HPDE6-E6E7 (cell line): ENCODE data around the gene FXYD1.
A peak's percentile ranks its signal among the peaks of the same experiment; 100 is the strongest.

Source experiments
- DNase-seq: peaks from one replicate; pipeline ENCODE4 v3.0.0; 2011; ENCODE audit warnings: missing footprints; ENCODE audit errors: extremely low spot score

FXYD1 gene

DNA sequence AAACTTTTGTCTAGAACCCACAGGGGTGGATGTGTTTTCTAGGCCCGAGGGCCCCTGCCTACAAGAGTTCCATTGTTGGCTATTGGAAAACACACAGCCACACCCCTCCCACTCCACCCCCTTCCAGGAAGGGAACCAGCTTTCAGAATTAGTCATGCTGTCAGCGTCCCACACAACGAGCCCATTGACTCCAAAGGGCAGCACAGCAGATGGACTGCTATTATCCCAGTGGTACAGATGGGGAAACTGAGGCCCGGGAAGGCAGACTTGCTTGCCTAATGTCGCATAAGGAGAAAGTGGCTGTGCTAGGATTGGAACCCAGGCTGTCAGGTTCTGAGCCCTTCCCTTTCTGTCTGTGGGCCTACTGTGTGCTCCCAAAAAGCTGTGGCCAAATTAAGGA, 31.1 kb upstream of the FXYD1 start:
- peak; percentile 83 for DNase-seq

DNA sequence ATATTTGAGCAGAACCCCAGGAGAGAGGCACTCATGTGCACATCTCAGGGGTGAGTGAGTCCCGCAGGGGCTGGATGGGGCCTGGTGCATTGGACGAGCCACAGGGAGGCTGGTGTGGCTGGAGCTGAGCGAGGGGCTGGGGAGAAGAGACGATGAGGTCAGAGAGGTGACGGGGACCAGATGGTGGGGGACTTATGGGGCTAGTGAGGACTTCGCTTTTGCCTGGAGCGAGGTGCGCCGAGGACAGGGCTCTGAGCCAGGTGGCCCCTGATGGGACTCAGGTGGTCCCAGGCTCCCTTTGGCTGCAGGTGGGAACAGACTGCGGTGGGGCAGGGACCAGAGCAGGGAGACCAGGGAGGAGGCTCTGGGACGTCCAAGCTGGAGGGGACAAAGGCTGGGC, 29.9 kb upstream of the FXYD1 start:
- DNase-seq, result no peak

DNA sequence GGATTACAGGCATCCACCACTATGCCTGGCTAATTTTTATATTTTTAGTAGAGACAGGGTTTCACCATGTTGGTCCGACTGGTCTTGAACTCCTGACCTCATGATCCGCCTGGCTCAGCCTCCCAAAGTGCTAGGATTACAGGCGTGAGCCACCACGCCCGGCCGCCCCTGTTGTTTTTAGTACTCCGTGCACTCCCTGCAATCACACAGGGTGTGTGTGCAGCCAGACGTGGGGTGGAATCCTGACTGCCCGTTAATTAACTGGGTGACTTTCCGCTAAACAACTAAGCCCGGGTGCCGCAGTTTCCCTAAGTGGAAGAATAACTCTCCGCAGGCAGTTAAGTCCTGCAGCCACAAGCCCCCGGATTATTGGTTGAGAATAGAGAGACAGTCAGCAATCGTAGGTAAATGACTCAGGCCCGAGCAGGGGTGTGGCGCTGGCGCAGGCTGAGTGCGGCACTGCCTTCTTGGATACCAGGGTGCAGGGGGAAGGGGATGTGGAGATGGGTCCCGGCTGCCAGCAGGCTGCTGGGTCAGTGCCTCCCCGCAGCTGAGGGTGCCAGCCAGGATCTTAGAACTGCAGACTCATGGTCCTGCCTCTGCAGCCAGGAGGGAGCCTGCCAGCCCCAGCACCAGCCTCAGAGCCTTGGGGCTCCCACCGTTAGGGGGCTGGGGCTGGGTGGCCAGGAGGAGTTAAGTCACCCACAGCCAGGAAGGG, 29.1 kb upstream of the FXYD1 start:
- DNase-seq, result peak; percentile 67

DNA sequence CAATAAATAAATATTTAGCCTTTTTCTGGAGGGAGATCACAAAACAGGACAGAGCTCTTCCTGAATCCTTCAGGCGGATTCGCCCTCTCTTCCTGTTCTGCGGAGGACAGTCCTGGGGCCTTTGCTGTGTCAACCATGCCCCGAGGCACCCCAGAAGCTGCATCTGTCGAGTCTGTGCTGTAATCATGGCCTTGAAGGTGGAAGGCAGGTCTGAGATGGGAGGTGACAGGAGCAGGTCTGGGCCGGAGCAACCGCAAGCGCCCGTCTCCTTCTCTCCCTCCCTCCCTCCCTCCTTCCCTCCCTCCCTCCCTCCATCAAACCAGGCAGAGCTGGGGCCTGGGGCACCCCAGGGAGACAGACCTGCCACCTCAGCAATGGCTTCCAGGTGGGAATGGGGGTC, 27.6 kb upstream of the FXYD1 start:
- DNase-seq, result no peak

DNA sequence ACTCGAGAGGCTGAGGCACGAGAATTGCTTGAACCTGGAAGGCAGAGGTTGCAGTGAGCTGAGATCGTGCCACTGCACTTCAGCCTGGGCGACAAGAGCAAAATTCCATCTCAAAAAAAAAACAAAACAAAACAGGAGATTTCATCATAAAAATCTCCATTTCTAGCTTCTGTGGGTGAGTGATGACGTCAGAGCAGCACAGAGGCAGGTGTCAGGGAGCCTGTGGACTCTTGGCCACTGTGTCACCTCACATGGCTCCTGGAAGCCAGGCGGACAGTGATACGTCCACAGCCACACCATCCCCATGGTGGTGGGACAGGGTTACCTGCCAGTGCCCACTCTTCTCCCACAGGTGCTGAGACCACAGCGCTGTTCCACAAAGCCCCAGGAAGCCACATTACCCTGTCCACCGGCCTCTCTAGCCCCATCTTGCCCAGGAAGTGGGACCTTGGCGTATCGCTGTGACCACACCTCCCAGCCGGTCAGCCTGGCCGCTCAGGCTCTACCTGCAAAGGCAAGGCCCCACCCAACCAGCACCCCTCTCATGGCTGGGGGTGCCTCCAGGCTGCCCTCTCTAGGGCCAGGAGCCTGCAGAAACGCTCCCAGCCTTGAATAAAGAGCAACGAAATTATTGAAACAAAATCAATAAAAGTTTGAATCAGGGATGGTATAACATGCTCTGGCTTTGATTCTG, 25.5 kb upstream of the FXYD1 start:
- DNase-seq, result no peak

DNA sequence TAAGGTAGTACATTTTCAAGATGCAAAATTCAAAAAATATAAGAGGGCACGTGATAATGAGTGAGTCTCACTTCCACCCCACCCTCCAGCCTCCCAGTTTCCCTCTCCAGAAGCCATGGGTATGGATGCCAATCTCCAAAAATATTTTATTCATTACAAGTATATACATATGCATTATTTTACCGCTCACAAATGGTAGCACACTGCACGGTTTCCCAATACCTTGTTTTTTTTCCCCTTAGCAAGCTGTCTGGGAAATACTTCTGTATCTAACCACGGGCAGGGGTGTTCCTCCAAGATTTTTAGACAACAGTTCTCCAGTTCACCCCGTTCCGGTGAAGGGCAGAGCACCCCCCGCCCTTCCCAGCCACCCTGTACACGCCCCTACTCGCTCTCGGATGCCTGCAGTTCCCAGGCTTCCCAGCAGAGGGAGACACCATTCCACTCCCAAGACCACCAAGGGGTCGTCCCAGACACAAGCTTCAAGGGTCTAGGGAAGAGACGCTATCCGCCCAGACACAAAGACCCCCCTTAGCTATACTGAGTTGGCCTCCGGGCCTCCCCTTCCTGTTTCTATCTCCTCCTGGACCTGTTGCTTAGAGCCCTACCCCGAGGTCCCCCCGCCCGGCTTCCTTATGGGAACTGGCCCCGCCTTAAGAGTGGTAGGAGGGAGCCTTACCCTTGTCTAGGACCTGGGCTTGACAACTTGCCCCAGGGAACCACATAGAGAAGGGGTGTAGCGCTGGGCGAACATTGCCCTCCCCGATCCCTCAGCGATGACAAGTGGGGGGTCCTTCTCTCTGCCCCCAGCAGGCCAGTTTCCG, 24.1 kb upstream of the FXYD1 start:
- peak; percentile 71 for DNase-seq

DNA sequence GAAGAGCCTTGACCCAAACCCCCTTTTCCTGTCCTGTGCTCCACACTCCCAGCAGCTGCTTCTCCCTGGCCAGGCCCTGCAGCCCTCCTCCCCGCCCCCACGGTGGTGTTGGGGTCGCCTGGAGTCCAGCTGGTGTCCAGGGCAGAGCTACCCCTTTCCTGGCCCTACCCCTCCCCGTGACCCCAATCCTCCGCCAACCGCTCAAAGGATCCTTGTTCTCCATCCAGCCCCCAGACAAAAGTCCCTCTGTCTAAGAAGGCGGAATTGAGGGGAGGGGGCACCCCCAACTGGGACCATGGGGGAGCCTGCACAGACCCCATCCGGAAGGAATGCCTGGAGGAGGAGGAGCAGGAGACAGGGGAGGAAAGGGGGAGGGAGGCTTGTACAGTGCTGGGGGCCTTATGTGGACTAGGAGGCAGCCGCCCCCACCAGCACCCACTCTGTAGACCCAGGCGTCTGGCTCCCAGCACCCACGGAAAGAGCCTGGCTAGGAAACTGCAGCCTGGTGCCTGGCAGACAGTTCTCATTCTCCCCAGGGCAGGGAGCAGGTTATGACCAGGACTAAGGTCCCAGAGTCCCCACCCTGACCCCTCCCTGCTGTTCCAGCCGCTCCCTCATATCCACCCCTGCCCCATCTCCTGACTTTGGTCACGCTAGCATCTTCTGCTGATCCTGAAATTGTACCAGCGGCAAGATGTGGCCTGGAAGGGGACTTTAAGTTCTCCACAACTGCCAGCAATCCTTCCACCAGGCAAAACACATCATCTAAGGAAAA, 23.3 kb upstream of the FXYD1 start, which contains the start of gene FXYD3:
Gene FXYD3 (plus strand): TSS at position 647 of the 775 bp plus-strand sequence. CDS start 3,554 bp downstream, outside the sequence.
- DNase-seq, result no peak

DNA sequence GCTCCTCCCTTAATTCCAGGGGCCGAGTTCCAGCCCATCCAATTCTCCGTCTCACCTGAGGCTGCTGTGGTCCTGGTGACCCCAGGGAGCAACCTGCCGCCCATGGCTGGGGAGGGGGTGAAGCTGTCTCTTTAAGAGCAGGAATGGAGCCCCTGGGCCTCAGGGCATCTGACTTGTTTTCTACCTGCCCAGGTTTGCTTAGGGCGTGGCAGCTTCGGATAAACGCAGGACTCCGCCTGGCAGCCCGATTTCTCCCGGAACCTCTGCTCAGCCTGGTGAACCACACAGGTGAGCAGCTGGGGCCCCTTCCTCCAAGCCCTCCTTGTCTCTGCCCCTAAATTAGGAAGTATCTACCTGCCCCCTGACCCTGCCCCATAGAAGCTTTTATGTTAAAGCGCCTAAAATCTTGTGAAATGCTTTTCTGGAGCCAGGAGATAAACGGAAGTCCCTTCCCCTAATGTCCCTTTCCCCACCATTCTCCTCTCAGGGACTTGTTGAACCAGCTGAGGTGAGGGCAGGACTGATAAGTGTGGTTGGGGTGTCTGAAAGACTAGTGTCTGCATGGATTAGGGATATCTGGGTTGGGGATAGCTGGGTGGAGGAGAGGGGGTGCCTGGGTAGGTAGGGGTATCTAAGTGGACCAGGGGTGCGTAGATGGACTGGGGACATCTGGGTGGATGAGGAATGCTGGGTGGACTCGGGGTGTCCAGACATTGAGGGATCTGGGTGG, 22.4 kb upstream of the FXYD1 start:
- DNase-seq, result peak; percentile 58

DNA sequence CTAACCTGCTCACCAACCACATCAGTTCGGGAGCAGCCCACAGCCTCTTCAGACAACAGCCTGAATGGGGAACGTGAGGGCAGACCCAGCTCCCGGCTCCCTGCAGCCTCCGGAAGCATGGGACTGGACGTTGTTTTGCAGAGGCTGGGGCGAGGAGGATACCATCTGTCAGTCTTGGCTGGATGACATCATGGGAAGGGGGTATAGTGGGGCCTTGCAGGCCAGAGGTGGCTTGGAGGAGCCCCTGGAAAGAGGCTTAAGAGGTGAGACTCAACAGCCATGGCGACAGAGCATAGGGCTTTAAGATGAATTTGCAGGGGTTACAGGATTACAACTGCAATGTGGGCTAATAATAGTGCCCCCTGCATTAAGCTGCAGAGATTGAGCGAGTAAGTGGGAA, 21.5 kb upstream of the FXYD1 start:
- no peak for DNase-seq

DNA sequence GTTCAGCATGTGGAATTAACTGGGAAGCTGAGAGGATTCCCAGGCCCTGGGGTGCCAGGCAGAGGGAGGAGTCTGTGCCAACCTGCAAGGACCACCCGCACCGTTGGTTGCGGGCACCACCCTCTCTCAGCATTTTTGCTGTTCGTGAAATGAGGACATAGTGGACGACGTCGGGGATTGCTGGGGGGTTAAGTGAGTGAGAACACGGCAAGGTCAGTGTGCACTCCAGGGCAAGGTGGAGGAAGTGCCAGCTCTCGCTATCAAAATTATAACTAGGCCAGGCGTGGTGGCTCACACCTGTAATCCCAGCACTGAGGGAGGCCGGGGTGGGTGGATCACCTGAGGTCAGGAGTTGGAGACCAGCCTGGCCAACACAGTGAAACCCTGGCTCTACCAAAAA, 20.8 kb upstream of the FXYD1 start:
- no peak for DNase-seq

DNA sequence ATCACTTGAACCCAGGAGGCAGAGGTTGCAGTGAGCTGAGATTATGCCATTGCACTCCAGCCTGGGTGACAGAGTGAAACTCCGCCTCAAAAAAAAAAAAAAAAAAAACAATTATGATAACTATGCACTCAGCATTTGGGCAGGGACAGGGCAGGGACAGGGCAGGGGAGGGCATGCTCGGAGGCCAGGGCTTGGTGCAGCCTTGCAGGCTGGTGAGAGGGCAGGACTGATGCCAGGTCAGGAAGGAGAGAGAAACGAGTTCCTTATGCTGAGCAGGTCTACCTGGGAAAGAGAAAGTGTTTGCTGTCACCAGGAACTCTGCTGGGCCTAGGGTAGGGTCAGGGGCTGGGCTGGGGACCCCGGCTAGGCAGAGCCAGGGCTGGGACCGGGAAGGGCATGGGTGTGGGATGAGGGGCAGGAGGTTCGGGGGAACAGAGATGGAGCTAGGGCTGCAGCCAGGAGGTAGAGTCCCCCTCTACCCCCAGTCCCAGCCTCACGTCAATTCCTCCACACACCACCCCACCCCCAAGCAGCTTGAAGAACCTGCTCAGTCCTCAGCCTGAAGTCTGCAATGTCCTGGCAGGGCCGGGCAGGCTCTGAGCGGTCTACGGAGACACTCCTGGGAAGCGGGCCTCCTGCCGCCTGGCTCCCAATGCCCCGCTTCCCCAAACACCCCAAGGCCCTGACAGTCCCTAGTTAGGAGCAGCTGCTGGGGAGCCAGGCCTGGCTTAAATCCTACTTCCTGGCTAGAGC, 20.2 kb upstream of the FXYD1 start:
- DNase-seq, result no peak

DNA sequence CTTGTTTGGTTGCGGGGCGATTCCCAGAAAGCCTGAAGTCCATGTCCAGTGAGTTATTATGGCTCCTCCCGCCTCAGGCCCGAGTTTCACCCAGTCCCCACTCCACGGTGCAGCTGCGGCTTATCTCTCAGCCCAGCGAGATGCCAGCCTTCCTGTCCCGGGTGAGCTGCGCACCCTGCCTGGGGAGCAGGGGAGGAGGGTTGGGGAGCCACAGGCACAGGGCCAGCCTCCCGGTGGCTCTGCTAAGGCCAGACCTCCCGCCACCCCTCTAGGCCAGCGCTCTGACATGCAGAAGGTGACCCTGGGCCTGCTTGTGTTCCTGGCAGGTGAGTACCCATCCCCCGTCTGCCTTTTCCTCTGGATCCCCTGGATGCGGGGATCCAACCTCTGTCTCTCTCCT, 19.5 kb upstream of the FXYD1 start:
- DNase-seq, result no peak

DNA sequence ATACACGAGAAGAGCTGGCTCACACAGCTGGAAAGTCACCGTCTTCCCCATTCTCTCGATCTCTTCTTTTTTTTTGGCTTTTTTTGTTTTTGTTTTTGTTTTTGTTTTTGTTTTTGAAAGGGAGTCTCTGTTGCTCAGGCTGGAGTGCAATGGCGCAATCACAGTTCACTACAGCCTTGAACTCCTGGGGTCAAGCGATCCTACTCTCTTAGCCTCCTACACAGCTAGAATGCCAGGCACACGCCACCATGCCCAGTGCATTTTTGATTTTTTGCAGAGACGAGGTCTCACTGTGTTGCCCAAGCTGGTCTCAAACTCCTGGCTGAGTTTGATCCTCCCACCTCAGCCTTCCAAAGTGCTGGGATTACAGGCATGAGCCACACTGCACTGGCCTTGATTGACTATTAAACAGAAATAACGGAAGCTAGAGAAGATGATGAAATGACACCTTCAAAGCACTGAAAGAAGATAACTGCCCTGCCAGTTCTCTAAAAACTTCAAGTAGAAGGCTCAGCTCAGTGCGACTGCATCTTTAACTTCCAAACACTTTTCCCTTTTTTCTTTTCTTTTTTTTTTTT, 19.0 kb upstream of the FXYD1 start:
- no peak for DNase-seq

DNA sequence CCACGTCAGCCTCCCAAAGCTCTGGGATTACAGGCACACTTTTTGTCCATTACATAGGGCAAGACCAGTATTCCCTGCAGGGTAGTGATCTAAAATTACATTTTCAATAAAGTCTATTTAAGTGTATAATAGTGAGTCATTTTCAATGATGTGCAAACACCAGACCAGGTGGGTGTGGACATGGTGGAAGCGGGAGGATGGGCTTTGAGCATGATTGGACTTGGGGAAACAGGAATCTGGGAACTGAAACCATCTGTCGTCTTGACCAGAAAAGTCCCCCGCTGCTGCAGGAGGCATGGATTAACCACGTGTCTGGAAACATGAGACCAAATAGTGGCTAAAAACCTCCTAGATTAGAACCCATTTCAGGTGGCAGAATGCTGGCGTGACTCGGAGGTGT, 18.1 kb upstream of the FXYD1 start:
- peak; percentile 88 for DNase-seq

DNA sequence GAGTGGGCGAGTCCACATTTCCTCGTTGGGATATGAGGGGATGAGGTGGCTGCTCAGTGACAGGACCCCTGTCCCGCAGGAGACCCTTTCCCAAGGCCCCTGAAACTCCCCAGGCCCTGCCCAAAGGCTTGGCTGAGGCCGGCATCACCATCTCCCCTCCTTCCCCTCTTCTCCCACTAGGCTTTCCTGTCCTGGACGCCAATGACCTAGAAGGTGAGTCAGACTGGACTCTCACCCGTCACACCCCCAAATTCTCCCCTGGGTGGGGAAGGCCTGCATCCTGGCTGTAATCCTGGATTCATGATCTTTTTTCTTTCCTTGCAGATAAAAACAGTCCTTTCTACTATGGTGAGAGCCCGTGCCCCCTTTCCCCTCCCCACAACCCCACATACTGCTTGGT, 17.7 kb upstream of the FXYD1 start:
- DNase-seq, result no peak

DNA sequence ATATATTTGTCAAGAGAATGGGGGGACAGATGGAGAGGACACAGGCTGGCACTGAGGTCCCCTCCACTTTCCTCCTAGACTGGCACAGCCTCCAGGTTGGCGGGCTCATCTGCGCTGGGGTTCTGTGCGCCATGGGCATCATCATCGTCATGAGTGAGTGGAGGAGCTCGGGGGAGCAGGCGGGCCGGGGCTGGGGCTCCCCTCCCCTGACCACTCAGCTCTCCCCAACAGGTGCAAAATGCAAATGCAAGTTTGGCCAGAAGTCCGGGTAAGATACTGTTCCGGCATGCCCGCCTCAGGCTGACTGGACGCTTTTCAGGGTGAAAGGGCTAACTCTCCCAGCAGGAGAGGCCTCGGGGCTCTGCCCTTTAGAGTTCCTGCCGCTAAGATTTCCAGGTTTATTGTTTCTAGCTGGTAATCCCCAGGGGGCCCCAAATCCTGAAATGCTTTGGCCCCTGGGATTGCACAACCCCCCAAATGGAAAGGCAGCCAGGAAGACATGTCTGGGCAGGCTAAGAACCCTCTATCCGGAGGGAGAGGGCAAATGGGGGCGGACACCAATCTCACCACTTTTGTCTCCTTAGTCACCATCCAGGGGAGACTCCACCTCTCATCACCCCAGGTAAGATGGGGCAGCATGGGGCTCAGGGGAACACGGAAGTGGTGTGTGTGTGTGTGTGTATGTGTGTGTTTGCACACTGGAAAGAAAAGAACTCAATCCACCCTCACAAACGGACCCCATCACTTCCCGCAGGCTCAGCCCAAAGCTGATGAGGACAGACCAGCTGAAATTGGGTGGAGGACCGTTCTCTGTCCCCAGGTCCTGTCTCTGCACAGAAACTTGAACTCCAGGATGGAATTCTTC, 15.7 kb upstream of the FXYD1 start:
- DNase-seq, result peak; percentile 92

DNA sequence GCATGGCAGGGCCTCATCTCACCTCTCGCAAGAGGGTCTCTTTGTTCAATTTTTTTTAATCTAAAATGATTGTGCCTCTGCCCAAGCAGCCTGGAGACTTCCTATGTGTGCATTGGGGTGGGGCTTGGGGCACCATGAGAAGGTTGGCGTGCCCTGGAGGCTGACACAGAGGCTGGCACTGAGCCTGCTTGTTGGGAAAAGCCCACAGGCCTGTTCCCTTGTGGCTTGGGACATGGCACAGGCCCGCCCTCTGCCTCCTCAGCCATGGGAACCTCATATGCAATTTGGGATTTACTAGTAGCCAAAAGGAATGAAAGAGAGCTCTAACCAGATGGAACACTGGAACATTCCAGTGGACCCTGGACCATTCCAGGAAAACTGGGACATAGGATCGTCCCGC, 15.1 kb upstream of the FXYD1 start:
- no peak for DNase-seq

DNA sequence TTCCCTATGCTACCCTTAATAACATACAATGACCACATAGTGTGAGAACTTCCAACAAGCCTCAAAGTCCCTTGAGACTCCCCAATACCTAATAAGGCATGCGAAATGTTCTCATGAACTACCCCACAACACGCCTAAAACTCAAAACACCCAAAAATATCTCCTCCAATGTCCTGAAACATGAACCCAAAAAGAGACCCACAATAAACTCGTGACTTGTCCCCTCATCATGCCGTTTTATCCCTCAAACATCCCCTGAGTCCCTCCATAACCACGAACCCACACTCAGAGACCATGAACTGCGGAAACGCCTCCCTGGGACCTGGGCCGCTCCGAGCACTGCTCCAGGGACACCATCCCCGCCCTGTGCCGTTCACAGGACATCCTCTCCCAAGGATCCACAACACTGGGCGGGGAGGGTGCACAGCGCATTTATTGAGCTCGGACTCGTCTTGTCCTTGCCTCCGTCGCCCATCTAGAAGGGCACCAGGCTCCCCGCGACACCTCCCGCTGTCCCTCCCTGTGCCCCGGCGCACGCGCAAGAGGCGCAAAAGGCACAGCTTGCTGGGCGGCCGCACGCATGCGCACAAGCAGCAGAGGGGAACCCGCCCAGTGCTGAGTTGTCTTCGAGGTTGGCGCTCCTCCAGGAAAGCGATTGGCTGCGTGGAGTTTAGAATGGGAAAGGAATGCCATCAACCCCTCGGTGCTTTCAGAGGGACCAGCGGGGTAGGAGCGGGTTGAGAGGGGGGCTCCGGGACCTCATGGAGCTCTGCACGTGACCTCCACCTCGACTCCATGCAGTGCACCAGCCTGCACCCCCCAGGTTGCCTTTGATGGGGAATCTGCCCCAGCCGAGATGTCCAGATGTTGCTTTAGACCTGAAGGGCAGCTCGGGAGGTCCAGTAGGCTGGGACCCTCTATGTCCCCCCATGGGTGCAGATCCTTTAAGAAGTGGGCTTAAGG, 14.2 kb upstream of the FXYD1 start:
- DNase-seq, result peak; percentile 90
